Activated CD8-positive, alpha-beta memory T cell treated with anti-CD3 and anti-CD28 coated beads for 48 hours (primary cell): ENCODE results near the gene KCNQ4.

Experiments
- DNase-seq, 3 experiments: peaks; one replicate each; pipeline ENCODE4 v3.0.0-alpha.2; 2020; ENCODE audit warnings: low read depth in 2 of 3, low spot score in 2 of 3

KCNQ4 gene

DNA sequence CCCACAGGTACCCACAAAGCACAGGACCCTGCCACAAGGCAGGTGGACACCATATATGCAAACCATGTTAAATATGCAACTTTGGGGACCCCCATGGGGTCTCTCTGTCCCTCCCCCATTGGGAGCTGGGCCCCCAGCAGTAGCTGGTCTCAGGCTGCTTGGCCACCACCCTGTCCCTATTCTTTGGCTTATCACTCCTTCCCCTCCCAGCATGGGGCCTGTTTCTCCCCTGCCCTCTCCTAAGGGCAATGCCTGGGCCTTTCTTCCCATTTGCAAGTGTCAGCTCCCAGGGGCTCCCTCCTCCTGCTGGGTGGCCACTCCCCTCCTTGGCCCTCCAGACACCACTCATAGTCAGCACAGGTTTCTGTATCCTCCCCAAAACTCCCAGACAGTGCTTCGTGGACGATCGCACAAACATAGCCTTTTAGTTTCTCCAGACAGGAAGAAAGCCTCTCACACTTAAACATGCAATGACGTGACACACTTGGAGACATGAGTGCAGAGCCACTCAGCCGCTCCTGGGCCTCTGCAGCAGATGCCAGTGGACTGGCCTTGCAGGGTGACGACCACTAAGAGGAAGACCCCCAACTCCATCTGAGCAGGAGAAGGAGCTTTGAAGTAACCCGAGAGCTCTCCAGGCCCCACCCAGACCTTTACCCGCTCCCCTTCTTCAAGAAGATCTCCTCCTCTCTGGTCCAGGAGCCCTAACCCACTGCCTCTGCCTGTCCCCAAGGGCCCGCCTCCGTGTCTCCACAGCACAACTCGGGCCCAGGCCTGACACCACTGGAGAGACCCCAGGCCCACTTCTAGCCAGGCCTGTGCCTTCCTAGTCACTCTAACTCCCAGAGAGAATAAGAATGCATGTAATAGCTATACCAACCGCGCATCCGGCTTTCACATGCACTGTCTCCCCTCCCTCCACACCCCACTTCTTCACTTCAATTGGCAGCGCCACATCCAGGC lies 55.7 kb downstream of the KCNQ4 start:
- no peak for DNase-seq

DNA sequence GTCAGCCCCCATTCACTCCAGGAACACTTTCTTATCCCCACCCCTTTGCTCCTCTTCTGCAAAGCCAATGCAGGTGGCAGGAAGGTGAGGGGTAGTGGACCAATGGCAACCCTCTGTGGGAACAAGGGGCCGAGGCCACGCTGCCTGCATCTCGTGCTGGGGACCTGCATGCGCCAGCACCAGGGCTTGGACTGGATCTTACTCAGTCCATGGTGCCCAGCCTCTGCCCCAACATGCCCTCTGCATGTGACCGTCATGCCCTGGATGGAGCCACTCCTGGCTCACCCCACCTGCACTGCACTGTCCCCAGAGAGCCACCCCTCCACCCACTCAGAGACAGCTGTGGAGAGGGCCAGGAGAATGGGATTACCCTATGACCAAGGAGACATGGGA lies 56.4 kb downstream of the KCNQ4 start:
- DNase-seq, result no peak

- DNase-seq, result no peak
Measured at GRCh38 chr1:40840526-40841323, 57.1 kb downstream of the KCNQ4 start.

- DNase-seq, result no peak
Measured at GRCh38 chr1:40841602-40842001, 58.0 kb downstream of the KCNQ4 start.

GRCh38 chr1:40842207-40842606 lies 58.6 kb downstream of the KCNQ4 start:
- DNase-seq, result no peak

GRCh38 chr1:40842691-40843090 lies 59.1 kb downstream of the KCNQ4 start:
- no peak for DNase-seq

GRCh38 chr1:40844079-40844478 lies 60.5 kb downstream of the KCNQ4 start:
- DNase-seq, result no peak

DNA sequence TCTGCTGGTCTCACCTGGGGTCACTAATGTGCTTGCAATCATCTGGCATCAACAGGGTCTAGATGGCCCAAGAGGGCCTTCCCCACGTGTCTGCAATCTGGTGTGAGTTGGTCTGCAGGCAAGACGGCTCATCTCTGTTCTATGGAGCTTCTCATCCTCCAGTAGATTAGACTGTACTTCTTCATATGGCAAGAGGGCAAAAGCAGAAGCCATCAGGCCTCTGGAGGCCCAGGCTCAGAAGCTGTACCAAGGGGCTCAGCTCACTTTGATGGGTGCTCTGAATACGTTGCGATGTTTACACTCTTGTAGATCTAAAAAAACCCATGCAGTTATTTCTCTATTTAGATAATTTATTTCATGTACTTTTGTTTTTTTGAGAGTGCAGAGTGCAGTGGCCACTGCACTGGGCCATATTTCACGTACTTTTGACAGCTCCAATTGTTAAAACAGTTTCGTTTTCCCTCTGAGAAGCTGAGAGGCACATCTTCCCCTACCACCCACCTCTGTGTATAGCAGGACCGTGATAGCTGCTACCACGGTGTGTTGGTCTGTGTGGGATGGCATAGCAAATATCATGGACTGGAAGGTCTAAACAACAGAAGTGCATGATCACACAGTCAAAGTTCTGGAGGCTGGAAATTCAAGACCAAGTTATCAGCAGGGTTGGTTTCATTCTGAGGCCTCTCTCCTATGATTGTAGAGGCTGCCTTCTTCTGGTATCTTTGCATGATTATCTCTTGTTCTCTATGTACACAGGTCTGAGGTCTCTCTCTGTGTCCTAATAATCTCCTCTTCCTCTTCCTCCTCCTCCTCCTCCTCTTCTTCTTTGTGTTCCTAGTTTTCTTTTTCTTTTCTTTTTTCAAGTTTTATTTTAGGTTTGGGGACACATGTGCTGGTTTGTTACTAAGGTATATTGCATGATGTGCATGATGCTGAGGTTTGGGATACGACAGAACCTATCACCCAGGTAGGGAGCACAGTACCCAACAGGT lies 61.6 kb downstream of the KCNQ4 start:
- no peak for DNase-seq

DNA sequence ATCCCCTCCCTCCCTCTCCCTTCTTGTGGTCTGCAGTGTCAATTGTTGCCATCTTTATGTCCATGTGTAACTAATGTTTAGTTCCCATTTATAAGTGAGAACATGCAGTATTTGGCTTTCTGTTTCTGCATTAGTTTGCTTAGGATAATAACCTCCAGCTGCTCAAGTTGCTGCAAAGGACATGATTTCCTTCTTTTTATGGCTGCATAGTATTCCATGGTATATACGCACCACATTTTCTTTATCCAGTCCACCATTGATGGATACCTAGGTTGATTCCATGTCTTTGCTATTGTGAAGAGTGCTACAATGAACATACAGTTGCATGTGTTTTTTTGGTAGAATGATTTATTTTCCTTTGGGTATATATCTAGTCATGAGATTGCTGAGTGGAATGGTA lies 62.3 kb downstream of the KCNQ4 start:
- DNase-seq, result no peak

DNA sequence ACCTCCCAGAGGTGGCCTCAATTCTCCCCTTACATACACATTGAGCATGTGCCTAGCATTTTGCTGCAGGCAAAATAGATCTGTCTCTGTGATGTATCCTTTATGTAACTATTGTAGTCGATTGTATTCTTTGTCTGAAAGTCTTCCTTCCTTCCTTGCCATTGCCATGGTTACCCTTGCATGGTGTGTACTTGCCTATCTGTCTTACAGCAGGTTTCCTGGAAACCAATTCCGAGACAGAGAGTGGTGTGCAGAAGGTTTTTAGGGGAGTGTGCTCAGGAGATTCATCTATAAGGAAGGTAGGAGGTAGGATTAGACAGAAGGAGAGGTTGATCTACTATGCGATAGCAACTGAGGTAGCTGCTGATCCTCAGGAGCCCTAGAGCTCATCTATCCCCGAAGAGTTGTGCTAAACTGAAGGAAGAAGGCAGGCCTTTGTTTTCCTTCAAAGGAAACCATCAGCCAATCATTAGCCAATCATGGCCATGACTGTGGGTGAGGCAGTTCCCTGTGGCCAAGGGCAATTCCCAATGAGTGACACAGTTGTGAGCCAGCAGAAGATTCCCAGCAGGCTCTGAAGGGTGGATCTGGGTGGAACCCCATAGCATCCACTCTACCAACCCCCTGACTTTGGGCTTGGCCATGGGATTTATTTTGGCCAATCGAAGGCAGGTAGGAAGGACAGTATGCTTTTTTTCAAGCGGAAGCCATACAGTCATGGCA lies 63.6 kb downstream of the KCNQ4 start:
- no peak for DNase-seq

DNA sequence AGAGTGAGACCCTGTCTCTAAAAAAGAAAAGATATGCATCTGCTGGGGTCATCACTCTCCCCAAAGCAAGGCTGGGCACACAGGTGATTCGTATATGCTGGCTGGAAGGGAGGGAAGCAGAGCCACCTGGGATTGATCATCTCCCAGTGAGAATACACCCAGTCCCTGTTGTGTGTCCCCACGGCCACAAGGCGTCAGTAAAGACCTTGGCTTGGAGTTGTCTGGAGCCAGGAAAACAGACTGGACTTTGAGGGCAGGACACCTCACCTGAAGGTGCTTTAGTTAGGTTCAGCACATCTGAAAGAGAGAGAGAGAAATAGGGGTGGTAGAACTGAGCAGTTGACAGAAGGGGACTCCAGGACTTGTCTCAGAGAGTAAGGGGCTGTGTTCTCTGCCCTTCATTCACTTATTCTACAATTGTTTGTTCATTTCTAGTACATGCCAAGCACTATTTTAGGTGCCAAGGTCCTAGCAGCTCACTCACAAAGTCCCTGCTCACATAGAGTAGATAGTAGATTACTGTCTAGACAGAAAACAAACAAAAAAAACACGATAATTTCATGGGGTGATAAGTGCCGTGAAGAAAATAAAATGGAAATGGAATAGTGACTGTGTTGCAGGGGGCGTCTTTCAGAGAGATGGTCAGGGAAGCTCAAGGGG lies 65.1 kb downstream of the KCNQ4 start:
- no peak for DNase-seq

- DNase-seq, result peak; percentile 36 to 76 (median 51)
Measured at GRCh38 chr1:40849801-40850592, 66.4 kb downstream of the KCNQ4 start.

GRCh38 chr1:40851643-40852042 lies 68.1 kb downstream of the KCNQ4 start:
- DNase-seq, result no peak

- no peak for DNase-seq
Measured at GRCh38 chr1:40853113-40853884, 69.7 kb downstream of the KCNQ4 start.

DNA sequence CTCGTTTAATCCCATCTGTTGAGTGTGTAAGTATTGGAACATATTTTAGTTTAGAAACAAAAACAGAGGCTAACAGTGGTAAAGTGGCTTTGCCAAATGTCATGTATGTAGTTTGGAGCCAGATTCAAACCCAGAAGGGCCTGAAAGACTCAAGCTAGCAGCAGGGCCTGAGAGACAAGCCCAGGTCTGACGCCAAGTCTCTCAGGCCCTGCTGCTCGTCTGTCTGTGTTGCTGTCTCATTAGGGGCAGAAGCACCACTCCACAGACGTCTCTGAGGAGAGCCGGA lies 70.2 kb downstream of the KCNQ4 start:
- no peak for DNase-seq

GRCh38 chr1:40855513-40855912 lies 71.9 kb downstream of the KCNQ4 start:
- no peak for DNase-seq

GRCh38 chr1:40856116-40856515 lies 72.5 kb downstream of the KCNQ4 start:
- DNase-seq, result no peak

DNA sequence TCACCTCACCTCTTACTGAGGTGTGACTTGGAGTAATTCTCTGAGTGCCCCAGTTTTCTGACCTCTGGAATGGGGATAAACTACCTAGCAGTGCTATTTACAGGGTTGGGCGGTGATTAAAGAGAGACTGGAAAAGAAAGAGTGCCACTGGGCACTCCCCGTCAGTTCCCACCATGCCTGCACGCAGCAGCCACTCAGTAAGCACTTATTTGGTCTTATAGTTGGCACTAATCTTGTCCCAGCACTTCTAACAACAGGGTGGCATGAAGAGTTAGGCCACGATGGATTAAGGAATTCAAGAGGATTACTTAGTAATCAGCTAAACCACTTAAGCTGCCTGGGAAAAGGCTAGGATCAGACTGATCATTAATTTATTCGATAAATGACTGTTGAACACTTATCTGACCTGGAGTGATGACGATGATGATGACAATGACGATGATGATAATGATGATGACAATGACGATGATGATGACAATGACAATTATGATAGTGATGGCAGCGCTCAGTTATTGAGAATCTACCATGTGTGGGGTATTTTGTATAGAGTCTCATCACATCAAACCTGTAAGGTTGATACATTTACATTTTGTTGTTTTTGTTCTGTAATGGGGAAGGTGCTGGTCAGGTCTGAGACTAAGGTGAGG lies 73.2 kb downstream of the KCNQ4 start:
- no peak for DNase-seq
